ENCODE measurements around the gene AGR3.
A peak's percentile ranks its signal among the peaks of the same experiment; 100 is the strongest.

The AGR3 gene

DNA sequence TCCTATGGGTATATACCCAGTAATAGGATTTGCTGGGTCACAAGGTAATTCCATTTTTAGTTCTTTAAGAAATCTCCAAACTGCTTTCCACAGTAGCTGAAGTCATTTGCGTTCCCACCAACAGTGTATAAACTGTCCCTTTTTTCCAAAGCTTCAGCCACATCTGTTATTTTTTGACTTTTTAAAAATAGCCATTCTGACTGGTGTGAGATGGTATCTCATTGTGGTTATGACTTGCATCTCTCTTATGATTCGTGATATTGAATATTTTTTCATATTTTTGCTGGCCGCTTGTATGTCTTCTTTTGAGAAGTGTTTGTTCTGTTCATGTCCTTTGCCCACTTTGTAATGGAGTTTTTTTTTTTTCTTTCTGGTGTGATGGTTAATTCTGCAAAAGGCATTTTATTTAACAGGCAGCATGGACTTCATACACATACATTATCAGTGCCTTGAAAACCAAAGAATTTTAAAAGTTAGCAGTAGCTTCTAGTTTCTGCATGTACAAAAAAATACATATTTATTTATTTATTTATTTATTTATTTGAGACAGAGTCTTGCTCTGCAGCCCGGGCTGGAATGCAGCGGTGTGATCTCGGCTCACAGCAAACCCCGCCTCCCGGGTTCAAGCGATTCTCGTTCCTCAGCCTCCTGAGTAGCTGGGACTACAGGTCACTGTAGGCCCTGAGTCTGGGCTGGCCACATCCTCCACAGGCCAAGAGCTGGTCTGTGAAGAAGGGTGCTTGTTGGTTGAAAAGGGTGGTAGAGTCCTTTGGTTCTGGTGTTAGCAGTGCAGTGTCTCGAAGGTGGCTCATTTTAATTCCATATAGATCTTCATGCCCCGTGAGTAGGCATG, 32.3 kb downstream of the AGR3 start:
- Histone ChIP-seq H3K36me3 (ENCODE audit: control insufficient read depth in 4 of 4, insufficient read depth in 4 of 4, low read length in 3 of 4) (no peaks in the 10 kb centered on the region), H3K4me1 (ENCODE audit: control extremely low read depth in 1 of 4, control insufficient read depth in 4 of 4, insufficient read depth in 4 of 4, low read length in 3 of 4) (peaks cover 27 to 61% (median 50%) of the 10 kb centered on the region in 4 experiments), H3K9me3 (ENCODE audit: control extremely low read depth in 1 of 5, control insufficient read depth in 4 of 5, insufficient read depth in 2 of 5, low read depth in 1 of 5, low read length in 4 of 5) (no peaks in the 10 kb centered on the region), H3K27ac (ENCODE audit: insufficient read depth in 1 of 2, low read depth in 1 of 2, low read length in 2 of 2, poor library complexity in 1 of 2, severe bottlenecking in 2 of 2) (peak overlapping the region in 1 of 2 experiments; percentile 21), H3K27me3 (replicated peaks in 2 of 5; ENCODE audit: control insufficient read depth in 4 of 5, insufficient read depth in 5 of 5, low read length in 4 of 5) (no peaks in the 10 kb centered on the region), H3K4me3 (ENCODE audit: control insufficient read depth in 1 of 7, extremely low read depth in 1 of 7, insufficient read depth in 4 of 7, low read depth in 2 of 7, low read length in 6 of 7) (peak overlapping the region in 1 of 7 experiments; percentile 10)
- POLR2A ChIA-PET, result no interaction called here
- DNase-seq, result peak; percentile 14 to 77 (median 55)
- 93% methylated on average over 6 of the region's 12 CpGs for WGBS (ENCODE audit: insufficient coverage)
- CTCF ChIA-PET, result interaction anchor here (0.6 to 2.3 kb wide), 6 partner anchors 11 to 668 kb away, joined by 3 to 9 read pairs (median 4); no protein-coding TSS in a partner anchor

DNA sequence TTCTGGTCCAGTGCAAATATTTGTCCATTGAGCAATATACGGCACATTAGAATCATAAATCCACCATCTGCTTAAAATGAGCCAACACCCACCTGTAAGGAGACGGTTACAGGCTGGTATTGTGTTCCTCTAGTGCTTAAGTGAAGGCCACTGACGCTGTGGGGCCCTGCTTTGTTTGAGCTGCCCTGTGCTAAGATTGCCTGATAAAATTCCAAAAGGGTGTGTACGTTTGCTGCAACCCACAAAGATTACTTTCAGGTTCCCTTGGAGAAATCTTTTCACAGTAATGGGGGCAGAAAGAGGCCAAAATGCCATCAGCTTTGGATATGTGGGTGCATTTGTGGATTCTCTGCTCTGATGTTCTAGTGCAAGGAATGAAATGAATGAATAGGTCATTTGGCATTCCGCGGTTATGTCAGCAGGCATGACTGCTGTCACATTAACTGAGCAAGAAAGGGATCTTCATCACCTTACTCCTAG, 34.4 kb downstream of the AGR3 start:
- peak; percentile 2 to 40 (median 18) for DNase-seq
- ChIA-PET POLR2A (no interaction called here), CTCF (interaction anchor here (1.0 kb wide), 1 partner anchor 8 kb away, joined by 3 read pairs; no protein-coding TSS in a partner anchor)
- Histone ChIP-seq H3K4me3 (ENCODE audit: control insufficient read depth in 1 of 7, extremely low read depth in 1 of 7, insufficient read depth in 4 of 7, low read depth in 2 of 7, low read length in 6 of 7) (peak overlapping the region in 1 of 7 experiments; percentile 33), H3K36me3 (ENCODE audit: control insufficient read depth in 4 of 4, insufficient read depth in 4 of 4, low read length in 3 of 4) (no peaks in the 10 kb centered on the region), H3K27me3 (replicated peaks in 2 of 5; ENCODE audit: control insufficient read depth in 4 of 5, insufficient read depth in 5 of 5, low read length in 4 of 5) (no peaks in the 10 kb centered on the region), H3K9me3 (ENCODE audit: control extremely low read depth in 1 of 5, control insufficient read depth in 4 of 5, insufficient read depth in 2 of 5, low read depth in 1 of 5, low read length in 4 of 5) (no peaks in the 10 kb centered on the region), H3K27ac (ENCODE audit: insufficient read depth in 1 of 2, low read depth in 1 of 2, low read length in 2 of 2, poor library complexity in 1 of 2, severe bottlenecking in 2 of 2) (no peak overlapping the region), H3K4me1 (ENCODE audit: control extremely low read depth in 1 of 4, control insufficient read depth in 4 of 4, insufficient read depth in 4 of 4, low read length in 3 of 4) (peaks cover 24 to 55% (median 47%) of the 10 kb centered on the region in 4 experiments)
- 44% methylated on average over 4 of the region's 6 CpGs for WGBS (ENCODE audit: insufficient coverage)

GRCh38 chr7:16846601-16847165, 35.1 kb downstream of the AGR3 start:
- Histone ChIP-seq H3K27me3 (replicated peaks in 2 of 5; ENCODE audit: control insufficient read depth in 4 of 5, insufficient read depth in 5 of 5, low read length in 4 of 5) (no peaks in the 10 kb centered on the region), H3K9me3 (ENCODE audit: control extremely low read depth in 1 of 5, control insufficient read depth in 4 of 5, insufficient read depth in 2 of 5, low read depth in 1 of 5, low read length in 4 of 5) (no peaks in the 10 kb centered on the region), H3K27ac (ENCODE audit: insufficient read depth in 1 of 2, low read depth in 1 of 2, low read length in 2 of 2, poor library complexity in 1 of 2, severe bottlenecking in 2 of 2) (no peak overlapping the region), H3K4me3 (ENCODE audit: control insufficient read depth in 1 of 7, extremely low read depth in 1 of 7, insufficient read depth in 4 of 7, low read depth in 2 of 7, low read length in 6 of 7) (peak overlapping the region in 1 of 7 experiments; percentile 33), H3K4me1 (ENCODE audit: control extremely low read depth in 1 of 4, control insufficient read depth in 4 of 4, insufficient read depth in 4 of 4, low read length in 3 of 4) (peaks cover 21 to 48% (median 39%) of the 10 kb centered on the region in 4 experiments), H3K36me3 (ENCODE audit: control insufficient read depth in 4 of 4, insufficient read depth in 4 of 4, low read length in 3 of 4) (no peaks in the 10 kb centered on the region)
- POLR2A ChIA-PET, result no interaction called here
- DNase-seq, result no peak
- CTCF ChIA-PET, result no interaction called here
- WGBS (ENCODE audit: insufficient coverage), result 100% methylated on average over 1 of the region's 2 CpGs

DNA sequence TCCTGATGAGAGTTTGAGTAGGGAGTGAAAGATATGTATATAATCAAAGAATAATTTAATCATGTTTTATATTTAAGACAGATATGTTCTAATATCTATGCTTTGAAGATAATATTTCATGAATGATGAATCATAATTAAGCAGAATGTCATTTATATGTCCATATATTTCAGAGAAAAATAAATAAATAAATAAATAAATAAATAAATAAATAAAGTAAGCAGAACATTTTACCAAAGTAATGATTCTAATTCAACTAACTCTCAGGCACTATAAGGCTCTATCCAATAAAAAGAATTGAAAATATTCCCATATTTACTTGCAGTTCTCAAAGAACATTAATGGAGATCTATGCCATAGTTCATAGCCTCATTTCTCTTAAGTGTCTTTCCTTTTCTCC, 36.0 kb downstream of the AGR3 start:
- Histone ChIP-seq H3K36me3 (ENCODE audit: control insufficient read depth in 4 of 4, insufficient read depth in 4 of 4, low read length in 3 of 4) (no peaks in the 10 kb centered on the region), H3K4me3 (ENCODE audit: control insufficient read depth in 1 of 7, extremely low read depth in 1 of 7, insufficient read depth in 4 of 7, low read depth in 2 of 7, low read length in 6 of 7) (no peak overlapping the region), H3K4me1 (ENCODE audit: control extremely low read depth in 1 of 4, control insufficient read depth in 4 of 4, insufficient read depth in 4 of 4, low read length in 3 of 4) (peaks cover 18 to 38% (median 31%) of the 10 kb centered on the region in 4 experiments), H3K9me3 (ENCODE audit: control extremely low read depth in 1 of 5, control insufficient read depth in 4 of 5, insufficient read depth in 2 of 5, low read depth in 1 of 5, low read length in 4 of 5) (no peaks in the 10 kb centered on the region), H3K27ac (ENCODE audit: insufficient read depth in 1 of 2, low read depth in 1 of 2, low read length in 2 of 2, poor library complexity in 1 of 2, severe bottlenecking in 2 of 2) (no peak overlapping the region), H3K27me3 (replicated peaks in 2 of 5; ENCODE audit: control insufficient read depth in 4 of 5, insufficient read depth in 5 of 5, low read length in 4 of 5) (no peaks in the 10 kb centered on the region)
- CTCF ChIA-PET, result interaction anchor here (0.7 kb wide), 1 partner anchor 18 kb away, joined by 3 read pairs; no protein-coding TSS in a partner anchor
- DNase-seq, result no peak
- POLR2A ChIA-PET, result no interaction called here

DNA sequence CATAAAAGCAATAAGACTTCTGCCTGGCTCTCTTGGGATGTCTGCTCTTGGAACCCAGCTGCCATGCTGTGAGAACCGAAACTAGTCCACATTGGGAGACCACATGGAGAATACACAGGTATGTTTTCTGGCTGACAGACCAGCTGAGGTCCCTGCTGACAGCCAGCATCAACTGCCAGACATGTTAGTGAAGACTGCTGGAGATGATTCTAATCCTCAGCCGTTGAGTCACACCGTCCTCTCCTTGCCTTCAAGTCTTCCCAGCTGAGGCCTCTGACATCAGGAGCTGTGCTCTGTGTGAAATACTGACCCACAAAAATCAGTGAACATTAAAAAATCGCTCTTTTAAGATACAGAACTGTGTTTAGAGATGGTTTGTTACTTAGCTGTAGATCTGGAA, 40.1 kb downstream of the AGR3 start:
- Histone ChIP-seq H3K36me3 (ENCODE audit: control insufficient read depth in 4 of 4, insufficient read depth in 4 of 4, low read length in 3 of 4) (no peaks in the 10 kb centered on the region), H3K4me3 (ENCODE audit: control insufficient read depth in 1 of 7, extremely low read depth in 1 of 7, insufficient read depth in 4 of 7, low read depth in 2 of 7, low read length in 6 of 7) (no peak overlapping the region), H3K9me3 (ENCODE audit: control extremely low read depth in 1 of 5, control insufficient read depth in 4 of 5, insufficient read depth in 2 of 5, low read depth in 1 of 5, low read length in 4 of 5) (no peaks in the 10 kb centered on the region), H3K4me1 (ENCODE audit: control extremely low read depth in 1 of 4, control insufficient read depth in 4 of 4, insufficient read depth in 4 of 4, low read length in 3 of 4) (peaks cover 0 to 2% (median 0%) of the 10 kb centered on the region in 4 experiments), H3K27me3 (replicated peaks in 2 of 5; ENCODE audit: control insufficient read depth in 4 of 5, insufficient read depth in 5 of 5, low read length in 4 of 5) (no peaks in the 10 kb centered on the region), H3K27ac (ENCODE audit: insufficient read depth in 1 of 2, low read depth in 1 of 2, low read length in 2 of 2, poor library complexity in 1 of 2, severe bottlenecking in 2 of 2) (no peak overlapping the region)
- ChIA-PET CTCF (interaction anchor here (1.6 kb wide), 1 partner anchor 40 kb away, joined by 4 read pairs; no protein-coding TSS in a partner anchor), POLR2A (no interaction called here)
- 100% methylated on average over 3 of the region's 4 CpGs for WGBS (ENCODE audit: insufficient coverage)
- no peak for DNase-seq

- Histone ChIP-seq H3K36me3 (ENCODE audit: control insufficient read depth in 4 of 4, insufficient read depth in 4 of 4, low read length in 3 of 4) (no peaks in the 10 kb centered on the region), H3K4me1 (ENCODE audit: control extremely low read depth in 1 of 4, control insufficient read depth in 4 of 4, insufficient read depth in 4 of 4, low read length in 3 of 4) (no peaks in the 10 kb centered on the region), H3K27ac (ENCODE audit: insufficient read depth in 1 of 2, low read depth in 1 of 2, low read length in 2 of 2, poor library complexity in 1 of 2, severe bottlenecking in 2 of 2) (no peak overlapping the region), H3K9me3 (ENCODE audit: control extremely low read depth in 1 of 5, control insufficient read depth in 4 of 5, insufficient read depth in 2 of 5, low read depth in 1 of 5, low read length in 4 of 5) (no peaks in the 10 kb centered on the region), H3K27me3 (replicated peaks in 2 of 5; ENCODE audit: control insufficient read depth in 4 of 5, insufficient read depth in 5 of 5, low read length in 4 of 5) (no peaks in the 10 kb centered on the region), H3K4me3 (ENCODE audit: control insufficient read depth in 1 of 7, extremely low read depth in 1 of 7, insufficient read depth in 4 of 7, low read depth in 2 of 7, low read length in 6 of 7) (no peak overlapping the region)
- 100% methylated on average over 6 of the region's 6 CpGs for WGBS (ENCODE audit: insufficient coverage)
- POLR2A ChIA-PET, result no interaction called here
- CTCF ChIA-PET, result interaction anchor here (1.0 kb wide), 1 partner anchor 8 kb away, joined by 3 read pairs; no protein-coding TSS in a partner anchor
- DNase-seq, result no peak
Measured at GRCh38 chr7:16840094-16840493, 41.7 kb downstream of the AGR3 start.

DNA sequence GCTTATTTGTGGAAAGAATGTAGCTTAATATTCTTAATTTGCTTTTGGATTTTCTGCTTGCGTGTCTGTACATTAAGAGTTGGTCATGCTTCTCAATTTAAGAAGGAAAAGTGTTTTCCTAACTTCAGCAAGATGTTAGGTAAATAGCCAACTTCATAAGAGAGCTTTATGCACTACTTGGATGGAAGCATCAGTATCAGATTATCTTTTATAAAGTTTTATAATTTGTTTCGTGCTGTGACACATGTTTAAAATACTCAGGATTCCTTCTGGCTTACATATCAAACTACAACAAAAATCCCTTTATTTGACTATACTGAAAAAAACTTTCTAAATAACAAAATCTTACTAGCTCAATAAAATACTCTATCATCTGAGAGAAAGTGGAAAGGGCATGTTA, 42.1 kb downstream of the AGR3 start:
- Histone ChIP-seq H3K27ac (ENCODE audit: insufficient read depth in 1 of 2, low read depth in 1 of 2, low read length in 2 of 2, poor library complexity in 1 of 2, severe bottlenecking in 2 of 2) (no peak overlapping the region), H3K27me3 (replicated peaks in 2 of 5; ENCODE audit: control insufficient read depth in 4 of 5, insufficient read depth in 5 of 5, low read length in 4 of 5) (no peaks in the 10 kb centered on the region), H3K4me3 (ENCODE audit: control insufficient read depth in 1 of 7, extremely low read depth in 1 of 7, insufficient read depth in 4 of 7, low read depth in 2 of 7, low read length in 6 of 7) (no peak overlapping the region), H3K36me3 (ENCODE audit: control insufficient read depth in 4 of 4, insufficient read depth in 4 of 4, low read length in 3 of 4) (no peaks in the 10 kb centered on the region), H3K9me3 (ENCODE audit: control extremely low read depth in 1 of 5, control insufficient read depth in 4 of 5, insufficient read depth in 2 of 5, low read depth in 1 of 5, low read length in 4 of 5) (no peaks in the 10 kb centered on the region), H3K4me1 (ENCODE audit: control extremely low read depth in 1 of 4, control insufficient read depth in 4 of 4, insufficient read depth in 4 of 4, low read length in 3 of 4) (no peaks in the 10 kb centered on the region)
- DNase-seq, result no peak
- ChIA-PET CTCF (interaction anchor here (1.0 to 1.6 kb wide), 2 partner anchors 8 to 11 kb away, joined by 3 to 6 read pairs; no protein-coding TSS in a partner anchor), POLR2A (no interaction called here)
- WGBS (ENCODE audit: insufficient coverage), result no CpG with 5 or more reads among the region's 2 CpGs
